ENCODE data around the gene CHSY1.
"Not testable (repeated sequence)": the region's sequence is repeated elsewhere in the genome, so short reads cannot be mapped to it uniquely, and the experiment has no call there.

CHSY1 gene

GRCh38 chr15:101135532-101136166 lies 116.2 kb downstream of the CHSY1 start:
- DNase-seq (ENCODE audit: low read depth, low spot score) = no peak

- no peak for DNase-seq (ENCODE audit: low read depth, low spot score)
Measured at GRCh38 chr15:101134780-101135179, 117.1 kb downstream of the CHSY1 start.

GRCh38 chr15:101133751-101134261 lies 118.0 kb downstream of the CHSY1 start:
- no peak for DNase-seq (ENCODE audit: low read depth, low spot score)

GRCh38 chr15:101133181-101133460 lies 118.7 kb downstream of the CHSY1 start:
- no peak for DNase-seq (ENCODE audit: low read depth, low spot score)

- DNase-seq (ENCODE audit: low read depth, low spot score) = no peak
Measured at GRCh38 chr15:101132390-101133180, 119.3 kb downstream of the CHSY1 start.

GRCh38 chr15:101131489-101132389 lies 120.1 kb downstream of the CHSY1 start:
- no peak for DNase-seq (ENCODE audit: low read depth, low spot score)

- no peak for DNase-seq (ENCODE audit: low read depth, low spot score)
Measured at GRCh38 chr15:101129851-101130380, 121.9 kb downstream of the CHSY1 start.

- peak; percentile 51 for DNase-seq (ENCODE audit: low read depth, low spot score)
Measured at GRCh38 chr15:101128221-101129015, 123.4 kb downstream of the CHSY1 start.

- DNase-seq (ENCODE audit: low read depth, low spot score) = peak; percentile 94
Measured at GRCh38 chr15:101127506-101128076, 124.3 kb downstream of the CHSY1 start.

- DNase-seq (ENCODE audit: low read depth, low spot score) = no peak
Measured at GRCh38 chr15:101126618-101127505, 125.0 kb downstream of the CHSY1 start.

GRCh38 chr15:101125881-101126428 lies 125.9 kb downstream of the CHSY1 start:
- DNase-seq (ENCODE audit: low read depth, low spot score) = not testable (repeated sequence)
